Esophagus muscularis mucosa (tissue), 4 donors: Measurements from ENCODE around the gene IGSF8. TPM values are rescaled to one million over a fixed set of nuclear protein-coding genes. Genes with fewer than 3 reads are reported as not detected.

Experiments
- DNase-seq: peaks from one replicate; pipeline ENCODE4 v3.0.0-alpha.2; 2017; ENCODE audit errors: extremely low spot score
- H3K27ac ChIP-seq, 4 donors: fragments of 200-600 bp; sonication (generic); replicated peaks in 1 of 4; 1 replicate in 3 of 4; 2 replicates in 1 of 4; pipeline ENCODE4 v1.5.1; 2016 to 2019; ENCODE audit warnings: mild to moderate bottlenecking in 1 of 4
- H3K27me3 ChIP-seq, 4 donors: fragments of 200-600 bp; sonication (generic); one replicate each; pipeline versions ENCODE4 v1.5.1 to v1.6.0; 2016 to 2019
- H3K36me3 ChIP-seq, 4 donors: fragments of 200-600 bp; sonication (generic); one replicate each; pipeline ENCODE4 v1.5.1; 2016 to 2019
- H3K4me1 ChIP-seq, 4 donors: fragments of 200-600 bp; sonication (generic); one replicate each; pipeline ENCODE4 v1.5.1; 2016 to 2019
- H3K4me3 ChIP-seq, 4 donors: fragments of 200-600 bp; sonication (generic); 1 replicate in 2 of 4; 2 replicates in 2 of 4; pipeline ENCODE4 v1.5.1; 2016 to 2019; ENCODE audit warnings: mild to moderate bottlenecking in 4 of 4, moderate library complexity in 1 of 4
- H3K9me3 ChIP-seq, 4 donors: fragments of 200-600 bp; sonication (generic); 1 replicate in 3 of 4; 2 replicates in 1 of 4; pipeline ENCODE4 v1.5.1; 2016 to 2019
- CTCF ChIP-seq, 3 experiments: fragments of 200-600 bp in 2 of 3; fragments of 450-650 bp in 1 of 3; sonication (generic) in 2 of 3; IDR thresholded peaks; one replicate each; pipeline ENCODE4 v1.5.1; 2017 to 2019; ENCODE audit warnings: antibody characterized with exemption in 3 of 3, mild to moderate bottlenecking in 2 of 3, moderate library complexity in 1 of 3
- EP300 ChIP-seq: sonication (generic); formaldehyde crosslinking; IDR thresholded peaks from one replicate; pipeline ENCODE4 v1.6.1; 2017; ENCODE audit warnings: antibody characterized with exemption
- POLR2A ChIP-seq: fragments of 450-650 bp; IDR thresholded peaks from one replicate; pipeline ENCODE4 v1.6.1; 2017; ENCODE audit warnings: antibody characterized with exemption, moderate library complexity, mild to moderate bottlenecking, low read depth
- POLR2AphosphoS5 ChIP-seq, 2 donors: sonication (generic); formaldehyde crosslinking; IDR thresholded peaks; one replicate each; pipeline ENCODE4 v1.6.1; 2017; ENCODE audit warnings: antibody characterized with exemption in 2 of 2
- WGBS: methylation state at CpG from one replicate; pipeline ENCODE4 v1.1.5; 2018; 5-methylcytosine and 5-hydroxymethylcytosine counted together
- intact Hi-C: fragments of 100-400 bp; cut with DNase I; formaldehyde crosslinking; loops from one replicate; pipeline ENCODE4 v1.15.1; 2023
- total RNA-seq, 4 donors: library from RNA; depleted of rRNA; stranded (reverse); fragments of >200 nt; gene quantifications; one replicate each; pipeline versions ENCODE4 v1.1.0 to v1.2.1, GENCODE V29; 2016

The IGSF8 gene
- total RNA-seq, 4 donors from 2014 or later = 12.0 to 27.0 (median 21.9) TPM

DNA sequence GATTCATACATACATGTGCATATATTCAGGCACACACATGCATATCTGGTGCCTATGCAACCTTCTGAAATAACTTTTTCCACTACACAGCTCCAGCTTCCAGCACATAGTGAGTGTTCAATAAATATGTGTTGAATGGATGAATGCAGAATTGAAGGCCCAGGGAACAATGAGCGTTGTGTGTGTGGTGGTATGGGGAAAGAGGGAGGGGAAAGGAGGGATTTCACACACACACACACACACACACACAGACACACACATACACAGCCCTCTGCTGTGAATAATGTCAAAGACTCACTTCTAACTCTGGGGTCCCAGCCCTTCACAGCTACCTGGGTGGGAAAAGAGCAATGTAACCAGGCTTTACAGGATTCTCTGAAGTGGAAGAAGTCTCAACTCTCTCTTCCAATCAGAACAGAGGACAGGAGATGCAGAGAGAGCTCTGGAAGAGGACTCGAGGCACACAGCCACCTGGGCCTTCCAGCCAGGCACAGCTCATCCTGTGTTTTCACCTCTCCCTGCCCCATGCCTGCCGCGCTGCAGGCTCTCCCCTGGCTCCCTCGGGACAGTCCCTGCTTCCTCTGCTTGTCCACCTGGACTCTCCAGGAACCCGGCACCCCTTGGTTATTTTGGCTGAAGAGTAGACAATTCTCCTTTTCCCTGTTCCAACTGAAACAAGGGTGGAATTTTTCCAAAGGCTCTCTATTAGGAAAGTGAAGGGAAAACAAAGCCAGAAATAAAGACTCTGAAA, 5.4 kb upstream of the IGSF8 start:
- no peak for DNase-seq
- no peaks in the 10 kb centered on the region for H3K9me3 ChIP-seq
- peaks cover 32 to 60% (median 52%) of the 10 kb centered on the region in 4 donors for H3K4me1 ChIP-seq
- TF ChIP-seq POLR2A (no peak), POLR2AphosphoS5 (IDR thresholded peaks at IDR 0.05) (no peak), EP300 (no peak)
- intact Hi-C loops = no loop called here
- no peaks in the 10 kb centered on the region for H3K36me3 ChIP-seq
- no peak overlapping the region for H3K4me3 ChIP-seq
- 33% methylated on average over 6 of the region's 6 CpGs for WGBS
- H3K27ac ChIP-seq = peak overlapping the region; percentile 94 to 98 (median 96)
- no peaks in the 10 kb centered on the region for H3K27me3 ChIP-seq

GRCh38 chr1:160101717-160102522, 3.5 kb upstream of the IGSF8 start:
- Histone ChIP-seq H3K27ac (peak overlapping the region; percentile 94 to 98 (median 96)), H3K9me3 (no peaks in the 10 kb centered on the region), H3K4me3 (no peak overlapping the region), H3K36me3 (no peaks in the 10 kb centered on the region), H3K27me3 (no peaks in the 10 kb centered on the region), H3K4me1 (peaks cover 44 to 69% (median 64%) of the 10 kb centered on the region in 4 donors)
- no peak for DNase-seq
- 38% methylated on average over 9 of the region's 9 CpGs for WGBS
- intact Hi-C loops = loop anchor here (2.0 kb wide), 3 partner anchors 91 to 151 kb away; no protein-coding TSS in a partner anchor
- no peak for TF ChIP-seq CTCF (IDR thresholded peaks at IDR 0.05)
- TF ChIP-seq POLR2AphosphoS5 (IDR thresholded peaks at IDR 0.05) = peak in 1 of 2 donors; percentile 9

DNA sequence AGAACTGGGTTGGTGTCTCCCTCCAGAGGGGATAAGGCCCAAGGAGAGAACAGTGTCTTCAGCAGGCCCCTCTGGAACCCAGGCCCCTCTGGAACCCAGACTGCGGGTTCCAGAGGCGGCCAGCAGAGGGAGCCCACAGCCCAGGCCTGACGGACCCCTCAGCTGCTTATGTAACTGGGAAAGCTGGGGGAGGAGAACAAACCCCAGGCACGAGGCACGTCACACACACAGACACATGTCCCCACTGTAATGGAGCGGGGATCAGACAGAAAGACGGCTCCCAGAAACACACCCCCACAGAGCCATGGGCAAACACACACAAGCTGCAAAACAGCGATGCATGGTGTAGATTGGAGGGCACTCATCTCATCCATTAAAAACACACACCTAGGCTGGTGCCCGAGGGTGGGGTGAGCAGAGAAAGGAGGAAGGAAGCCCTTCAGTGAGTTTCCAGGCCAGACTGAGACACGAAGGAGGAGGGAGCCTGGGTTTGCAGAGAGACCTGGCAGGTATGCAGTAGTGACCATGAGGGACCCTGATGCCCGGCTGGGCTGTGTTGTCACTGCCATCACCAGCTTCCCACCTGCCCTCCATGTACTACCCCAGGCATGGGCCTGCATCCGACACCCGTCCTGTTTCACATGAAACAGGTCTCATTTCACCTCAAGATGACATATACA, 2.8 kb upstream of the IGSF8 start:
- intact Hi-C loops = loop anchor here (2.0 kb wide), 3 partner anchors 92 to 152 kb away; no protein-coding TSS in a partner anchor
- DNase-seq = no peak
- 7% methylated on average over 6 of the region's 13 CpGs for WGBS
- Histone ChIP-seq H3K9me3 (no peaks in the 10 kb centered on the region), H3K4me1 (peaks cover 52 to 76% (median 71%) of the 10 kb centered on the region in 4 donors), H3K4me3 (peak overlapping the region in 1 of 4 donors; percentile 9), H3K36me3 (no peaks in the 10 kb centered on the region), H3K27ac (peak overlapping the region; percentile 94 to 98 (median 96)), H3K27me3 (no peaks in the 10 kb centered on the region)
- TF ChIP-seq POLR2A = no peak
- TF ChIP-seq POLR2AphosphoS5 (IDR thresholded peaks at IDR 0.05) = peak; percentile 73 to 83
- peak in 2 of 3 experiments; percentile 97 to 100 for TF ChIP-seq CTCF (IDR thresholded peaks at IDR 0.05)

DNA sequence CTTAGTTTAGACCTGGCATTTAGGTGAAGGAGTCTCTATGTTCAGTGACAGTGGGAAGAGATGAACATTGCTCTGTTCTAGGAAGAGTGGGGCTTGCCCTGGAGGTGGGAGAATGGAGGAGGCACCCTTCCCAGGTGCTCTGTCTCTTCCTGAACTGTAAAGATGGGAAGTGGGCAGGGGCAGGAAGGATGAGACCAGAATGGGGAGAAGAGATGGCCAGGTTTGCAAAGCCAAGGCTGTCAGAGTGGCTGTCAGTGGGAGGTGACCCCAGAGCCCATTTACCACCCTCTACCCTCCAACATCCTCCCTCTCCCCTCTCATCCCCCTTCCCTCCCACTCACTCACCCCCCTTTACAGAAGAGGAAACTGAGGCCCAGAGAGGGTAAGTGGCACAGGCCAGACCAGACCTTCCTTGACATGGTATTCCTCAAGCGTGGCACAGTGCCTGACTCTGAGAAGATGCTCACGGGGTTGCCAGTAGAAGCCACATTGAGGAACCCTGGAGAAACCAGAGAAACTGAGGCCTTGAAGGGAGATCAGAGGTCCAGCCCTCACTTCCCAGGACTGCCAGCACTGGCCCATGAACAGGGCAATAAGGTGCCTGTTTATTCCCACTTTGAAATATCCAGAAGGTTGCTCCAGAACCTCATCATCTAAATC, 1.4 kb upstream of the IGSF8 start:
- TF ChIP-seq CTCF (IDR thresholded peaks at IDR 0.05) = no peak
- no peak for TF ChIP-seq POLR2A
- no peak for TF ChIP-seq POLR2AphosphoS5 (IDR thresholded peaks at IDR 0.05)
- TF ChIP-seq EP300 = no peak
- peaks cover 56 to 87% (median 82%) of the 10 kb centered on the region in 4 donors for H3K4me1 ChIP-seq
- DNase-seq = no peak
- no peaks in the 10 kb centered on the region for H3K9me3 ChIP-seq
- intact Hi-C loops = loop anchor here (2.0 kb wide), 3 partner anchors 93 to 153 kb away; no protein-coding TSS in a partner anchor
- H3K27me3 ChIP-seq = no peaks in the 10 kb centered on the region
- WGBS = 100% methylated on average over 2 of the region's 2 CpGs
- H3K27ac ChIP-seq = peak overlapping the region; percentile 94 to 98 (median 96)
- peaks cover 0 to 7% (median 4%) of the 10 kb centered on the region in 4 donors for H3K36me3 ChIP-seq
- no peak overlapping the region for H3K4me3 ChIP-seq
